H9 (cell line): ENCODE results near the gene ZNF653. TPM values are rescaled to one million over a fixed set of nuclear protein-coding genes. Genes with fewer than 3 reads are reported as not detected.
A peak's percentile ranks its signal among the peaks of the same experiment; 100 is the strongest.

Experiments
- DNase-seq: peaks from one replicate; pipeline ENCODE4 v3.0.0-alpha.2; 2017
- H2AFZ ChIP-seq: one replicate; pipeline ENCODE4 v1.6.1; 2013; ENCODE audit warnings: mild to moderate bottlenecking, low read length, control low read depth, moderate library complexity
- H2AK5ac ChIP-seq: 2 replicates; pipeline ENCODE4 v1.6.1; 2013; ENCODE audit warnings: low read length, control low read depth, mixed read lengths; ENCODE audit not compliant: insufficient read length
- H2BK120ac ChIP-seq: one replicate; pipeline ENCODE4 v1.6.1; 2013; ENCODE audit warnings: low read depth, mild to moderate bottlenecking, low read length, control low read depth, inconsistent platforms; ENCODE audit not compliant: poor library complexity, severe bottlenecking
- H2BK12ac ChIP-seq: 2 replicates; pipeline ENCODE4 v1.6.1; 2013; ENCODE audit warnings: low read length, control low read depth, mixed read lengths, low read depth; ENCODE audit not compliant: insufficient read length
- H2BK15ac ChIP-seq: 2 replicates; pipeline ENCODE4 v1.6.1; 2013; ENCODE audit warnings: low read depth, low read length, control low read depth
- H2BK20ac ChIP-seq: one replicate; pipeline ENCODE4 v1.6.1; 2013; ENCODE audit warnings: low read depth, mild to moderate bottlenecking, low read length, control low read depth, inconsistent platforms; ENCODE audit not compliant: poor library complexity, severe bottlenecking
- H2BK5ac ChIP-seq: 2 replicates; pipeline ENCODE4 v1.6.1; 2013; ENCODE audit warnings: low read length, control low read depth, mixed read lengths; ENCODE audit not compliant: insufficient read length
- H3K14ac ChIP-seq: 2 replicates; pipeline ENCODE4 v1.6.1; 2013; ENCODE audit warnings: low read length, control low read depth; ENCODE audit not compliant: insufficient read depth
- H3K18ac ChIP-seq: 2 replicates; pipeline ENCODE4 v1.6.1; 2013; ENCODE audit warnings: low read depth, mild to moderate bottlenecking, mixed read lengths, low read length, control low read depth; ENCODE audit not compliant: insufficient read length
- H3K23ac ChIP-seq: 2 replicates; pipeline ENCODE4 v1.6.1; 2013; ENCODE audit warnings: low read length, control low read depth, mixed read lengths, low read depth; ENCODE audit not compliant: insufficient read length
- H3K23me2 ChIP-seq: 2 replicates; pipeline ENCODE4 v1.6.1; 2013; ENCODE audit warnings: low read depth, mild to moderate bottlenecking, mixed read lengths, low read length, control low read depth; ENCODE audit not compliant: insufficient read length, poor library complexity, severe bottlenecking
- H3K27ac ChIP-seq: 2 replicates; pipeline ENCODE4 v1.5.1; 2013; ENCODE audit warnings: low read length, control low read depth, mixed read lengths, low read depth; ENCODE audit not compliant: insufficient read length
- H3K27me3 ChIP-seq: 2 replicates; pipeline ENCODE4 v1.6.1; 2013; ENCODE audit warnings: low read length, control low read depth, inconsistent platforms; ENCODE audit not compliant: insufficient read depth
- H3K4ac ChIP-seq: 2 replicates; pipeline ENCODE4 v1.6.1; 2013; ENCODE audit warnings: low read depth, mild to moderate bottlenecking, control low read depth, inconsistent platforms, low read length, moderate library complexity
- H3K4me1 ChIP-seq: 2 replicates; pipeline ENCODE4 v1.6.1; 2013; ENCODE audit warnings: low read length, control low read depth, inconsistent platforms; ENCODE audit not compliant: insufficient read depth
- H3K4me2 ChIP-seq: 2 replicates; pipeline ENCODE4 v1.6.1; 2013; ENCODE audit warnings: low read length, control low read depth, mixed read lengths; ENCODE audit not compliant: insufficient read length, insufficient read depth
- H3K56ac ChIP-seq: 2 replicates; pipeline ENCODE4 v1.6.1; 2013; ENCODE audit warnings: low read depth, mild to moderate bottlenecking, mixed read lengths, low read length, control low read depth; ENCODE audit not compliant: insufficient read length
- H3K79me1 ChIP-seq: 2 replicates; pipeline ENCODE4 v1.6.1; 2013; ENCODE audit warnings: low read depth, mild to moderate bottlenecking, moderate library complexity, low read length, control low read depth, inconsistent platforms; ENCODE audit not compliant: insufficient read depth, poor library complexity, severe bottlenecking
- H3K79me2 ChIP-seq: 2 replicates; pipeline ENCODE4 v1.6.1; 2013; ENCODE audit warnings: low read length, control low read depth, inconsistent platforms; ENCODE audit not compliant: insufficient read depth
- H3K9ac ChIP-seq: 2 replicates; pipeline ENCODE4 v1.6.1; 2013; ENCODE audit warnings: low read length, control low read depth, mixed read lengths; ENCODE audit not compliant: insufficient read length; ENCODE audit errors: extremely low read depth
- H3K9me3 ChIP-seq: one replicate; pipeline ENCODE4 v1.6.1; 2013; ENCODE audit warnings: low read depth, low read length, inconsistent platforms; ENCODE audit not compliant: control insufficient read depth
- H3T11ph ChIP-seq: one replicate; pipeline ENCODE4 v1.6.1; 2013; ENCODE audit warnings: mild to moderate bottlenecking, low read length, control low read depth, inconsistent platforms
- H4K20me1 ChIP-seq: one replicate; pipeline ENCODE4 v1.6.1; 2013; ENCODE audit not compliant: control insufficient read depth, insufficient read length, insufficient read depth
- H4K5ac ChIP-seq: 2 replicates; pipeline ENCODE4 v1.6.1; 2013; ENCODE audit warnings: low read depth, mild to moderate bottlenecking, mixed read lengths, low read length, control low read depth; ENCODE audit not compliant: insufficient read length
- H4K8ac ChIP-seq: replicated peaks from 2 replicates; pipeline ENCODE4 v1.6.1; 2013; ENCODE audit warnings: low read length, control low read depth, mixed read lengths, low read depth; ENCODE audit not compliant: insufficient read length
- H4K91ac ChIP-seq: 2 replicates; pipeline ENCODE4 v1.6.1; 2013; ENCODE audit warnings: low read depth, mild to moderate bottlenecking, moderate library complexity, mixed read lengths, low read length, control low read depth; ENCODE audit not compliant: insufficient read length
- H3K27ac Mint-ChIP-seq, 3 experiments: 2 replicates in 2 of 3; 3 replicates in 1 of 3; pipeline ENCODE4 v1.8.0; 2020 to 2021; ENCODE audit warnings: mixed read lengths in 3 of 3, mild to moderate bottlenecking in 1 of 3, moderate library complexity in 1 of 3
- H3K27me3 Mint-ChIP-seq: 2 replicates; pipeline ENCODE4 v1.8.0; 2021; ENCODE audit warnings: low read depth, mild to moderate bottlenecking, moderate library complexity, mixed read lengths
- H3K36me3 Mint-ChIP-seq, 3 experiments: 2 replicates in 2 of 3; 3 replicates in 1 of 3; pipeline ENCODE4 v1.8.0; 2020 to 2021; ENCODE audit warnings: low read depth in 3 of 3, mixed read lengths in 3 of 3; ENCODE audit not compliant: insufficient read depth in 1 of 3
- H3K4me1 Mint-ChIP-seq, 2 experiments: 2 replicates each; pipeline ENCODE4 v1.8.0; 2020; ENCODE audit warnings: mixed read lengths in 2 of 2
- H3K4me3 Mint-ChIP-seq, 2 experiments: 2 replicates in 1 of 2; 3 replicates in 1 of 2; pipeline ENCODE4 v1.8.0; 2020 to 2021; ENCODE audit warnings: mild to moderate bottlenecking in 2 of 2, mixed read lengths in 2 of 2, moderate library complexity in 1 of 2
- H3K9me3 Mint-ChIP-seq, 2 experiments: 2 replicates in 1 of 2; 3 replicates in 1 of 2; pipeline ENCODE4 v1.8.0; 2020; ENCODE audit warnings: mild to moderate bottlenecking in 2 of 2, mixed read lengths in 2 of 2, moderate library complexity in 1 of 2
- CTCF ChIP-seq: fragments of 200-600 bp; sonication (generic); conservative IDR thresholded peaks from 3 replicates; pipeline ENCODE4 v1.8.0; 2021; ENCODE audit warnings: antibody characterized with exemption, mild to moderate bottlenecking
- WGBS: extraction: QIAGEN DNeasy Blood & Tissue Kit; methylation state at CpG from one replicate; pipeline ENCODE4 v1.1.7; 2013; ENCODE audit warnings: missing lambda C conversion rate, low lambda C conversion rate, mixed read lengths; ENCODE audit not compliant: insufficient read length; ENCODE audit errors: extremely low coverage; 5-methylcytosine and 5-hydroxymethylcytosine counted together
- total RNA-seq: library from RNA; stranded (reverse); gene quantifications from 2 replicates; pipeline ENCODE4 v1.2.1, GENCODE V29; 2021

Gene ZNF653
- total RNA-seq, 1 experiment from 2014 or later, result 11.6 TPM

GRCh38 chr19:11450570-11451326 is 54.9 kb downstream of the ZNF653 start:
- peaks cover 15 to 36% of the 10 kb centered on the region in 2 experiments for H3K4me1 Mint-ChIP-seq

More at GRCh38 chr19:11450570-11451326, 54.9 kb downstream of the ZNF653 start:
- no peaks in the 10 kb centered on the region for H3K9me3 ChIP-seq
- no peak overlapping the region for H2BK5ac ChIP-seq
- H2BK120ac ChIP-seq, result no peak overlapping the region
- H4K20me1 ChIP-seq, result no peaks in the 10 kb centered on the region
- Mint-ChIP-seq H3K4me3 (no peak overlapping the region; a peak in 1 of 5 replicates), H3K36me3 (peaks cover 8 to 32% (median 25%) of the 10 kb centered on the region in 3 experiments; a peak in 6 of 7 replicates), H3K9me3 (no peaks in the 10 kb centered on the region; a peak in 1 of 5 replicates), H3K27me3 (no peaks in the 10 kb centered on the region), H3K27ac (peak overlapping the region in 1 of 3 experiments; percentile 64; a peak in 2 of 7 replicates)
- no peaks in the 10 kb centered on the region for H3K27me3 ChIP-seq
- no peak overlapping the region for H3K27ac ChIP-seq
- H4K8ac ChIP-seq, result no peak overlapping the region
- no peak overlapping the region for H2BK12ac ChIP-seq
- H3K14ac ChIP-seq, result no peak overlapping the region; the same call in 1 of the 2 replicates
- no peaks in the 10 kb centered on the region for H3K4me1 ChIP-seq
- H3K4me2 ChIP-seq, result no peak overlapping the region
- no CpG with 5 or more reads among the region's 21 CpGs for WGBS
- H3K79me2 ChIP-seq, result no peaks in the 10 kb centered on the region
- no peak overlapping the region for H4K91ac ChIP-seq
- no peak overlapping the region for H2BK15ac ChIP-seq
- H3T11ph ChIP-seq, result no peak overlapping the region
- no peaks in the 10 kb centered on the region for H3K23me2 ChIP-seq
- no peak overlapping the region for H2BK20ac ChIP-seq
- no peaks in the 10 kb centered on the region for H3K79me1 ChIP-seq
- H3K18ac ChIP-seq, result no peak overlapping the region
- no peak overlapping the region for H4K5ac ChIP-seq
- H2AK5ac ChIP-seq, result no peak overlapping the region
- H3K23ac ChIP-seq, result no peak overlapping the region
- no peak for TF ChIP-seq CTCF
- no peak overlapping the region for H3K56ac ChIP-seq
- no peak overlapping the region for H3K9ac ChIP-seq
- no peak overlapping the region for H2AFZ ChIP-seq
- no peak overlapping the region for H3K4ac ChIP-seq
- DNase-seq, result peak; percentile 29
